Stimulated activated CD4-positive, alpha-beta T cell treated with anti-CD3 and anti-CD28 coated beads, Interleukin-12 subunit alpha, Interleukin-12 subunit beta, amount 100 ng/mL, for 4 hours (primary cell): ENCODE measurements around the gene DROSHA.
A peak's percentile ranks its signal among the peaks of the same experiment; 100 is the strongest.
"Not testable (repeated sequence)": the region's sequence is repeated elsewhere in the genome, so short reads cannot be mapped to it uniquely, and the experiment has no call there.

Experiments
- DNase-seq: peaks from one replicate; pipeline ENCODE4 v3.0.0-alpha.2; 2020

The DROSHA gene

GRCh38 chr5:31531888-31532547, at the start of gene DROSHA, which contains the start of gene C5orf22:
DROSHA (minus strand) TSS chr5:31532093; CDS start chr5:31529059, 3,034 bp downstream.
C5orf22 (plus strand) TSS chr5:31532301; CDS start chr5:31532393, 92 bp downstream.
- peak; percentile 89 for DNase-seq

GRCh38 chr5:31579558-31579957, 47.7 kb upstream of the DROSHA start:
- DNase-seq: no peak

GRCh38 chr5:31577438-31577837, 45.5 kb upstream of the DROSHA start:
- DNase-seq: no peak

GRCh38 chr5:31574772-31575171, 42.9 kb upstream of the DROSHA start:
- DNase-seq: no peak

- no peak for DNase-seq
Observed at GRCh38 chr5:31573494-31574142, 41.7 kb upstream of the DROSHA start.

GRCh38 chr5:31569068-31569467, 37.2 kb upstream of the DROSHA start:
- DNase-seq: no peak

- no peak for DNase-seq
Observed at GRCh38 chr5:31568302-31568835, 36.5 kb upstream of the DROSHA start.

GRCh38 chr5:31566362-31566761, 34.5 kb upstream of the DROSHA start:
- not testable (repeated sequence) for DNase-seq

- no peak for DNase-seq
Observed at GRCh38 chr5:31563216-31563615, 31.3 kb upstream of the DROSHA start.

- no peak for DNase-seq
Observed at GRCh38 chr5:31561946-31562345, 30.1 kb upstream of the DROSHA start.

GRCh38 chr5:31559942-31560341, 28.0 kb upstream of the DROSHA start:
- no peak for DNase-seq

- no peak for DNase-seq
Observed at GRCh38 chr5:31556461-31556860, 24.6 kb upstream of the DROSHA start.

GRCh38 chr5:31554552-31554951, 22.7 kb upstream of the DROSHA start:
- DNase-seq: no peak

- DNase-seq: no peak
Observed at GRCh38 chr5:31553863-31554262, 22.0 kb upstream of the DROSHA start.

GRCh38 chr5:31551878-31552277, 20.0 kb upstream of the DROSHA start:
- DNase-seq: no peak

GRCh38 chr5:31549114-31549513, 17.2 kb upstream of the DROSHA start:
- not testable (repeated sequence) for DNase-seq

- no peak for DNase-seq
Observed at GRCh38 chr5:31537851-31538250, 6.0 kb upstream of the DROSHA start.

- DNase-seq: no peak
Observed at GRCh38 chr5:31537349-31537748, 5.5 kb upstream of the DROSHA start.

- no peak for DNase-seq
Observed at GRCh38 chr5:31536873-31537272, 5.0 kb upstream of the DROSHA start.

- DNase-seq: no peak
Observed at GRCh38 chr5:31534527-31535046, 2.7 kb upstream of the DROSHA start.

- peak; percentile 16 for DNase-seq
Observed at GRCh38 chr5:31531543-31531887, 378 bp downstream of the DROSHA start.

GRCh38 chr5:31530541-31531265, 1.2 kb downstream of the DROSHA start:
- no peak for DNase-seq

GRCh38 chr5:31523041-31523440, 8.9 kb downstream of the DROSHA start:
- no peak for DNase-seq

GRCh38 chr5:31516802-31517201, 15.1 kb downstream of the DROSHA start:
- DNase-seq: no peak
